CD4-positive, alpha-beta memory T cell (primary cell): ENCODE results near the gene HLA-DQB2. TPM values are rescaled to one million over a fixed set of nuclear protein-coding genes. Genes with fewer than 3 reads are reported as not detected.
A peak's percentile ranks its signal among the peaks of the same experiment; 100 is the strongest.
"Not testable (repeated sequence)": the region's sequence is repeated elsewhere in the genome, so short reads cannot be mapped to it uniquely, and the experiment has no call there.

ENCODE experiments used
- CTCF ChIA-PET: fragments of 350-600 bp; sonication (Branson Sonifier 250); formaldehyde crosslinking; loops from one replicate; lab custom pipeline; 2021; ENCODE audit warnings: inconsistent platforms; ENCODE audit not compliant: partially characterized antibody; lab: Charles Lee
- POLR2A ChIA-PET: fragments of 350-600 bp; sonication (Branson Sonifier 250); formaldehyde crosslinking; loops from one replicate; lab custom pipeline; 2021; ENCODE audit not compliant: partially characterized antibody; lab: Charles Lee
- DNase-seq, 5 donors: peaks; one replicate each; pipeline versions ENCODE4 v3.0.0 to v3.0.0-alpha.2; 2020 to 2022; ENCODE audit warnings: mixed read lengths in 1 of 5
- H3K27ac ChIP-seq: one replicate; pipeline ENCODE4 v1.7.0; 2013; ENCODE audit warnings: low read depth, low read length
- H3K27me3 ChIP-seq: 2 replicates; pipeline ENCODE4 v1.7.0; 2013; ENCODE audit warnings: mild to moderate bottlenecking, low read length, moderate library complexity; ENCODE audit not compliant: insufficient read depth
- H3K36me3 ChIP-seq: 2 replicates; pipeline ENCODE4 v1.7.0; 2013; ENCODE audit warnings: mild to moderate bottlenecking, low read length, moderate library complexity; ENCODE audit not compliant: insufficient read depth
- H3K4me1 ChIP-seq: 2 replicates; pipeline ENCODE4 v1.7.0; 2013; ENCODE audit warnings: mild to moderate bottlenecking, low read length, moderate library complexity; ENCODE audit not compliant: insufficient read depth
- H3K4me3 ChIP-seq, 2 donors: one replicate each; pipeline ENCODE4 v1.7.0; 2013; ENCODE audit warnings: low read length in 2 of 2, mild to moderate bottlenecking in 1 of 2
- H3K9me3 ChIP-seq, 2 donors: one replicate each; pipeline ENCODE4 v1.7.0; 2013; ENCODE audit warnings: low read length in 2 of 2, control low read depth in 1 of 2; ENCODE audit not compliant: control insufficient read depth in 1 of 2
- H3K27ac Mint-ChIP-seq, 7 donors: one replicate each; pipeline ENCODE4 v1.8.0; 2020 to 2021; ENCODE audit warnings: mixed read lengths in 7 of 7, mild to moderate bottlenecking in 6 of 7, inconsistent platforms in 3 of 7, moderate library complexity in 3 of 7
- H3K27me3 Mint-ChIP-seq, 2 donors: one replicate each; pipeline ENCODE4 v1.8.0; 2020 to 2021; ENCODE audit warnings: mixed read lengths in 2 of 2
- H3K36me3 Mint-ChIP-seq, 2 donors: one replicate each; pipeline ENCODE4 v1.8.0; 2020 to 2021; ENCODE audit warnings: mixed read lengths in 2 of 2, inconsistent platforms in 1 of 2, mild to moderate bottlenecking in 1 of 2
- H3K4me1 Mint-ChIP-seq, 4 donors: one replicate each; pipeline ENCODE4 v1.8.0; 2020 to 2021; ENCODE audit warnings: mixed read lengths in 4 of 4, mild to moderate bottlenecking in 1 of 4
- H3K4me3 Mint-ChIP-seq, 8 donors: one replicate each; pipeline ENCODE4 v1.8.0; 2020 to 2021; ENCODE audit warnings: mixed read lengths in 8 of 8, mild to moderate bottlenecking in 7 of 8, moderate library complexity in 6 of 8, inconsistent platforms in 3 of 8
- H3K9me3 Mint-ChIP-seq, 8 donors: one replicate each; pipeline ENCODE4 v1.8.0; 2020 to 2021; ENCODE audit warnings: mixed read lengths in 8 of 8, mild to moderate bottlenecking in 5 of 8, inconsistent platforms in 3 of 8, moderate library complexity in 1 of 8
- intact Hi-C: fragments of 100-400 bp; cut with micrococcal nuclease; formaldehyde crosslinking; loops from one replicate; pipeline ENCODE4 v1.15.1; 2023
- polyA plus RNA-seq, 2 donors: library from polyadenylated mRNA; unstranded; fragments of 300-500 nt; fragmentation: Illumina TruSeq; gene quantifications; one replicate each; pipeline ENCODE4 v1.2.3, GENCODE V29; 2021
- total RNA-seq, 2 experiments: library from RNA; stranded (reverse); gene quantifications; one replicate each; pipeline ENCODE4 v1.2.3, GENCODE V29; 2021

HLA-DQB2 gene
- total and polyA plus RNA-seq, 4 experiments from 2014 or later, result 2.9 TPM; not detected in 3

DNA sequence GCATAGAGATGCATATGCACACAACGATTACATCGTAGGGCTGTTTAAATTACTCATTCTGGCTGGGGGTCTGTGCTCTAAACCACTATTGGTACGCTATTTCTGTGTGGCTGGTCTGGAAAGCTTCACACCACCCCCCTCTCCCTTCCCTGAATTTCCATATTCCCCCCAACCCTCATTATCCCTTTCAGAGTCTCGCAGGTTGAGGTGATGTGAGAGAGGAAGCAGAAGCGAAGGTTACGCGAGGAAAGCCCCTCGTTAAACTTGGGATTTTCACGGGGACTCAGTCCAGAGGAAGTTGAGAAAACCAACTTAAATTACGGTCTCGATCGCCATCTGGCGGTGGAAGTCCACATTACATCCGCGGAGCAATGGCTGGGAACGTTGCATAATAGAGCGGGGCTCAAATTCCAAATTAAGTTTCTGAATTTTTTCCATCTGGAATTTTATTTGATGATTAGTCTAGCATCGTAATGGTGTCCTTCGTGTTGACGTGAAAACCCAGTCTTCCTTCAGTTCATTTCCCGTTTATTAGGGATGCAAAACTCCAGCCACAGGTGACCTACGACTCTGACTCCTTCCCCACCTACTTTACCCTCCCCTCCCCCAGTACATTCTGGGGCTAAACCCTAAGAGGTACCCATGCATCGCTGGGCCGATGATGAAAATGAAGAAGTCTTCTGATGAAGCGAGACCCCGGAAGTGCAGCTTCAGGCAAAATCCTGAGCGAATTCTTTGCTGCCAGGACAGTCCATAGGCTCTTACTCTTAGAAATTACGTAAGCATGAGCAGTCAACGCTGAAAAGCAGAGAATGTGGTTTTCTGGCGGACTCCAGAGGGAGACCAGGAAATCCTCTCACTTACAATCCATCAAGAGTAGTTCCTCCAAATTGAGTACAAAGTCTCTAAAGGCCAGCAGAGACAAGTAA, 33.8 kb upstream of the HLA-DQB2 start:
- Histone ChIP-seq H3K36me3 (no peaks in the 10 kb centered on the region), H3K4me1 (peaks cover 9% of the 10 kb centered on the region), H3K4me3 (no peak overlapping the region), H3K27ac (no peak overlapping the region), H3K27me3 (peaks cover 23% of the 10 kb centered on the region), H3K9me3 (no peaks in the 10 kb centered on the region)
- H3K27me3 Mint-ChIP-seq, result peaks cover 41 to 63% of the 10 kb centered on the region in 2 donors
- H3K4me1 Mint-ChIP-seq, result peaks cover 10 to 20% (median 13%) of the 10 kb centered on the region in 4 donors
- peaks cover 0 to 9% (median 2%) of the 10 kb centered on the region in 8 donors for H3K9me3 Mint-ChIP-seq
- ChIA-PET POLR2A (interaction anchor here (1.2 kb wide), 1 partner anchor 16 kb away, joined by 3 read pairs; no protein-coding TSS in a partner anchor), CTCF (interaction anchor here (0.8 to 2.2 kb wide), 8 partner anchors 11 to 387 kb away, joined by 3 to 9 read pairs (median 4); no protein-coding TSS in a partner anchor)
- intact Hi-C loops, result loop anchor here (1.0 to 2.0 kb wide), 4 partner anchors 71 to 384 kb away; no protein-coding TSS in a partner anchor
- DNase-seq, result peak; percentile 60 to 71 (median 65)
- peak overlapping the region in 7 of 8 donors; percentile 33 to 79 (median 65) for H3K4me3 Mint-ChIP-seq
- H3K27ac Mint-ChIP-seq, result no peak overlapping the region
- no peaks in the 10 kb centered on the region for H3K36me3 Mint-ChIP-seq

GRCh38 chr6:32794510-32794909, 31.2 kb upstream of the HLA-DQB2 start:
- no peaks in the 10 kb centered on the region for H3K9me3 ChIP-seq
- no peak for DNase-seq
- Mint-ChIP-seq H3K9me3 (peaks cover 0 to 9% (median 2%) of the 10 kb centered on the region in 8 donors), H3K36me3 (no peaks in the 10 kb centered on the region), H3K4me1 (peaks cover 10 to 20% (median 13%) of the 10 kb centered on the region in 4 donors), H3K27ac (no peak overlapping the region), H3K27me3 (peaks cover 42 to 64% of the 10 kb centered on the region in 2 donors), H3K4me3 (no peak overlapping the region)
- H3K27ac ChIP-seq, result no peak overlapping the region
- H3K27me3 ChIP-seq, result peaks cover 17% of the 10 kb centered on the region
- H3K36me3 ChIP-seq, result no peaks in the 10 kb centered on the region
- H3K4me1 ChIP-seq, result peaks cover 9% of the 10 kb centered on the region
- no peak overlapping the region for H3K4me3 ChIP-seq
- intact Hi-C loops, result no loop called here
- ChIA-PET CTCF (interaction anchor here (1.0 to 2.2 kb wide), 4 partner anchors 9 to 381 kb away, joined by 3 to 21 read pairs (median 4); partner anchors contain the start of gene TAP2), POLR2A (no interaction called here)

- Mint-ChIP-seq H3K27me3 (peaks cover 43 to 57% of the 10 kb centered on the region in 2 donors), H3K36me3 (no peaks in the 10 kb centered on the region), H3K4me3 (no peak overlapping the region), H3K9me3 (no peaks in the 10 kb centered on the region), H3K27ac (no peak overlapping the region), H3K4me1 (peaks cover 10 to 20% (median 13%) of the 10 kb centered on the region in 4 donors)
- Histone ChIP-seq H3K27me3 (peaks cover 17% of the 10 kb centered on the region), H3K4me1 (peaks cover 9% of the 10 kb centered on the region), H3K27ac (no peak overlapping the region), H3K36me3 (no peaks in the 10 kb centered on the region), H3K9me3 (no peaks in the 10 kb centered on the region), H3K4me3 (no peak overlapping the region)
- intact Hi-C loops, result no loop called here
- CTCF ChIA-PET, result interaction anchor here (0.9 to 2.2 kb wide), 3 partner anchors 29 to 379 kb away, joined by 3 to 21 read pairs (median 4); no protein-coding TSS in a partner anchor
- no peak for DNase-seq
- POLR2A ChIA-PET, result no interaction called here
These were observed 29.6 kb upstream of the HLA-DQB2 start for GRCh38 chr6:32792901-32793435.

DNA sequence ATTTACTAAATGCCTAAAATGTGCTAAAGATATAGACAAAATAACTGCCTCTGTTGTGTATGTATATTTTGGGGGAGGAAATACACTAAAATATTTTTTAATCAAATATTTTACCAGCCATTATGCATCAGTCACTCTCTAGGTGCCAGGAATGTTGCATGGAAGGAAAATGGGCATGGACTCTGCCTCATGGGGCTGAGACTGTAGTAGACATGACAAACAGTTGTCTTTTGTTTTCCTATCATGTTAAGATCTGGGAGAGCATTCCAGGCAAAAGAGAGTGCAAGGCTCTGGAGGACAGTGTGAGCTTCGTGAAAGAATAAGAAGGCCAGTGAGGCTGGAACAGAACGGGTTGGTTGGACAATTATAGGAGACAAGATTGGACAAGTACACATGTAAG, 27.0 kb upstream of the HLA-DQB2 start:
- Mint-ChIP-seq H3K4me3 (no peak overlapping the region), H3K27ac (no peak overlapping the region), H3K36me3 (no peaks in the 10 kb centered on the region), H3K4me1 (peaks cover 2 to 9% (median 5%) of the 10 kb centered on the region in 4 donors), H3K9me3 (no peaks in the 10 kb centered on the region), H3K27me3 (peaks cover 43 to 54% of the 10 kb centered on the region in 2 donors)
- intact Hi-C loops, result no loop called here
- DNase-seq, result no peak
- CTCF ChIA-PET, result interaction anchor here (8.2 kb wide), 1 partner anchor 376 kb away, joined by 109 read pairs; no protein-coding TSS in a partner anchor
- H3K27me3 ChIP-seq, result peaks cover 13% of the 10 kb centered on the region
- POLR2A ChIA-PET, result no interaction called here
- no peaks in the 10 kb centered on the region for H3K4me1 ChIP-seq
- no peak overlapping the region for H3K4me3 ChIP-seq
- H3K27ac ChIP-seq, result no peak overlapping the region
- no peaks in the 10 kb centered on the region for H3K36me3 ChIP-seq
- no peaks in the 10 kb centered on the region for H3K9me3 ChIP-seq

- H3K27me3 Mint-ChIP-seq, result peaks cover 25 to 26% of the 10 kb centered on the region in 2 donors
- H3K9me3 Mint-ChIP-seq, result peaks cover 0 to 16% (median 10%) of the 10 kb centered on the region in 8 donors
- no peaks in the 10 kb centered on the region for H3K27me3 ChIP-seq
- intact Hi-C loops, result loop anchor here (1.0 kb wide), 2 partner anchors 354 to 373 kb away; no protein-coding TSS in a partner anchor
- no peaks in the 10 kb centered on the region for H3K36me3 Mint-ChIP-seq
- H3K4me1 Mint-ChIP-seq, result no peaks in the 10 kb centered on the region
- no peaks in the 10 kb centered on the region for H3K36me3 ChIP-seq
- peak in 4 of 5 donors; percentile 34 to 47 (median 42) for DNase-seq
- H3K9me3 ChIP-seq, result no peaks in the 10 kb centered on the region
- no peak overlapping the region for H3K4me3 ChIP-seq
- H3K27ac ChIP-seq, result no peak overlapping the region
- H3K27ac Mint-ChIP-seq, result peak overlapping the region in 1 of 7 donors; percentile 71
- H3K4me1 ChIP-seq, result no peaks in the 10 kb centered on the region
- H3K4me3 Mint-ChIP-seq, result no peak overlapping the region
- ChIA-PET POLR2A (interaction anchor here (0.6 to 0.8 kb wide), 2 partner anchors 53 to 63 kb away, joined by 3 read pairs; partner anchors contain the start of gene TAP2), CTCF (interaction anchor here (0.6 to 8.2 kb wide), 21 partner anchors 9 to 738 kb away, joined by 3 to 109 read pairs (median 4); partner anchors contain the start of gene HLA-DRA)
These were observed 22.6 kb upstream of the HLA-DQB2 start for GRCh38 chr6:32785781-32786533.

DNA sequence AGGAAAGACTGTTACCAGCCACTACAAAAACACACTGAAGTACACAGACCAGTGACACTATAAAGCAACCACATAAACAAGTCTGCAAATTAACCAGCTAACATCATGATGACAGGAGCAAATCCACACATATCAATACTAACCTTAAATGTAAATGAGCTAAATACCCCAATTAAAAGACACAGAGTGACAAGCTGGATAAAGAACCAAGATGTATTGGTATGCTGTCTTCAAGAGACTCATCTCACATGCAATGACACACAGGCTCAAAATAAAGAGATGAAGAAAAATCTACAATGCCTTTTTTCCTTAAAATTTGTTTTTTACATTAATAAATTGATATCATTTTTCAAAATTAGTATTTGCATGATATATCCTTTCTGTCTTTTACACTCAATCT, 19.6 kb upstream of the HLA-DQB2 start:
- H3K4me1 Mint-ChIP-seq, H3K4me3 Mint-ChIP-seq, H3K4me3 ChIP-seq, H3K36me3 Mint-ChIP-seq, H3K4me1 ChIP-seq, H3K27ac ChIP-seq, H3K36me3 ChIP-seq, H3K27ac Mint-ChIP-seq, H3K9me3 ChIP-seq, intact Hi-C loops, DNase-seq, H3K27me3 ChIP-seq, POLR2A ChIA-PET: not testable (repeated sequence)
- CTCF ChIA-PET, result interaction anchor here (1.4 to 2.0 kb wide), 2 partner anchors 12 to 369 kb away, joined by 4 to 6 read pairs; no protein-coding TSS in a partner anchor
- Mint-ChIP-seq H3K9me3 (peaks cover 0 to 16% (median 10%) of the 10 kb centered on the region in 8 donors), H3K27me3 (peaks cover 23 to 29% of the 10 kb centered on the region in 2 donors)
